Brain pericyte (primary cell): ENCODE data around the gene KIRREL3.
"Not testable (repeated sequence)": the region's sequence is repeated elsewhere in the genome, so short reads cannot be mapped to it uniquely, and the experiment has no call there.

Source experiments
- DNase-seq: peaks from one replicate; pipeline ENCODE4 v3.0.0-alpha.2; 2012; ENCODE audit warnings: low read depth, low spot score

Gene KIRREL3

DNA sequence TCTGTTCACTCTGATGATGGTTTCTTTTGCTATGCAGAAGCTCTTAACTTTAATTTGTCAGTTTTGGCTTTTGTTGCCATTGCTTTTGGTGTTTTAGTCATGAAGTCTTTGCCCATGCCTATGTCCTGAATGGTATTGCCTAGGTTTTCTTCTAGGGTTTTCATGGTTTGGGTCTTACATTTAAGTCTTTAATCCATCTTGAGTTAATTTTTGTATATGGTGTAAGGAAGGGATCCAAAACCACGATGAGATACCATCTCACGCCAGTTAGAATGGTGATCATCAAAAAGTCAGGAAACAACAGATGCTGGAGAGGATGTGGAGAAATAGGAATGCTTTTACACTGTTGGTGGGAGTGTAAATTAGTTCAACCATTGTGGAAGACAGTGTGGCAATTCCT is 48.0 kb downstream of the KIRREL3 start:
- not testable (repeated sequence) for DNase-seq

DNA sequence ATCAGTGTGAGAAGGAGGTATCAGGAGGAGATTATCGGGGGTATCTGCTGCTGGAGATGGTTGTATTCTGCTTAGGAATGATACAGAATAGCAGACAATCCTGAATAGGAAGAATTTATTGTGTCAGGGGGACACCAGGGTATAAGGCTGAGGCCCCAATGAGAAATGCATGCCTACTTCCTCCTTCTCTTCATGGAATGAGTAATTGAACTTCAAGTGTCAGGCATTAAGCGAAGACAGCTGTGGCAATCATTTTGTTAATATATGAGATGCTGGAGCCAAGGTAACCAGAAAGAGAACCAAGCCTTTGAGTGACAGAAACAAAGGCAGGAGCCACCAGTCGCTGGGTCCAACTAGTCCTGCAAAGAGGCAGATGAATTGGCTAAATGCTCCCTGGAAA is 49.1 kb downstream of the KIRREL3 start:
- DNase-seq = no peak

DNA sequence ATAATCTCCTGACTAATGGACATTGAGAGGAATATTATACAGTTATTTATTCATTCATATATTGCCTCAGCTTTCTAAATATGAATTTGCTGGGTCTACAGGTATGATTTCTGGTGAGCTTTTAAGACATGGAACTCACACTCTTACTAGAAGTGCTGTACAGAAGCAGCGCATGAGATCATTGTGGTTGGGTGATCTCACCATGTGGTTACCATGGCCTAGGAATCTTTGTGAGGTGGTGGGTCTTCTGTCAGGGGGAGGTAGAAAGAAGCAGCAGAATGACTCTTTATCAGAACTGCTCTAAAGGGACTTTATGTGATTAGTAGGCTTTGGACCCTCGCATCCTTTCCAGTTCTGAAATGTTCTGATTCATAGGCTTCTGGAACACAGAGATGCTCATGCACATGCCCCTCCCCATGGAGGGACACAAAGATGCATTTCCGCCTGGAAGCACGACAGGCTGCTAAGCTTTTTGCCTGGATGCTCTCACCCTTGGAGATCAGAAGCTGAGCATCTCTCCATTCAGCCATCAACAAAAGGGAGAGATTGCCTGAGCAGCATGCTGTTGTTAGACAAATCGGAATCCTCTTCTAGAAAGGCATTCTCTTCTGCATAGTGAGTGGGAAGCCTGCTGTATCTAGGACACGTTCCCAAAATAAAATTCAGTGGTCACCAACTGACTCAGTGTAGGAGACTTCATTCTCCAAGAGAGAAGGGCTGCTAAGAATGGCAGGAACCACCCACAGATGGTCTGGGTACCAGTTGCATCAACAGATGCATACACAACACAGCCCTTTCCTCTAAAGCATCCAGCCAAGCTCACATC is 51.3 kb downstream of the KIRREL3 start:
- no peak for DNase-seq

GRCh38 chr11:126948563-126948962 is 52.0 kb downstream of the KIRREL3 start:
- DNase-seq = no peak

DNA sequence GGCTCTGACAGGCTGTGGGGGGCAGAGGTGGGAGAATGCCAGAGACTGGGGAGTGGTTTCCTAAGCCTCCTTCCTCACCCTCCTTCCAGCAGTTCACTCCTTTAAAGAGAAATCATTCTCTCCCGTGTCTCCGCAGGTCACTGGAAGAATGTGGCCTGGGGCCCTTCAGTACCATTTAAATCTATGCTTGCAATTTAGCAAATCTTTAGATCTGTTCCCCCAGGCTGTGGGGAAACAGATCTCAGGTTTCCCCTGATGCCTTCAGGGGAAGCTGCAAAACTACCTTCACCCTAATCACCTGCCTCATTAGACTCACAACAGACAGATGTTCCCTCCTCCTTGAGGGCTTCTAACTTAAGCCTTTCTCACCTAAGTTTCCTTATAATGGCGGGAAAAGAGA is 55.3 kb downstream of the KIRREL3 start:
- no peak for DNase-seq

DNA sequence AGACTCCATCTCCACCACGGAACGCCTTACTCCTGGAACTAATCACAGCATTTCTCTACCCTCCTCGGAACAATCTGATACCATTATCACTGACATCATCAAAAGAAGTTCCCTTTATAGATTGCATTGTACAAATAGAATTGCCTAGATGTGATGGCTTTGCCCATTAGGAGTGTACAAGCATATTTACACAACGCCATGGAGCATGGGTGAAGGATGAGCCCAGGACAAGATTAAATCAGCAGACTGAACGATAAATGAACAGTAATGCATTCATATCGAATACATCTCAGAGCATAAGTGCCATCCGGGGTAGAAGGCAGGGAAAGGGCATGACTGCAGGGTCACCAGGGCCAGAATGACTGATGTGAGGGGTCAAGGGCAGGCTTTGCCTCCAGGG is 57.3 kb downstream of the KIRREL3 start:
- no peak for DNase-seq

GRCh38 chr11:126942146-126942545 is 58.4 kb downstream of the KIRREL3 start:
- DNase-seq = no peak

DNA sequence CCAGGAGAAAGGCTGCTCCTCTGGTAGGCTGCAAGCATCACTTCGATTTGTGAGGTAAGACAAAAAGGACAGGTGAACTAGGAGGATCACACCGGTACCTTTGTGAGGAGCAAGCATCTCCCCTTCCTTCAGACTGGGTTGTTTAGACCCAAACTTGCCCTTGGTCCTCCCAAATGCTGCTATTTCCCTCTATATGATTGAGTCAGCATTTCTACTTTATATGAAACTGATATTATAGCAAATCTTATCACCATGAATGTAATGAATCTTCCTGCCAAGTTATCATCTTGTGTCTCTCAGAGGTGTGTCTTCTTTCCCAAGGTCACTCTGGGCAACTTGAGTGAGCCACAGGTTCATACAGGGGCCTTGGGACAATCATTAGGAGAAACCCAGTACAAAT is 61.0 kb downstream of the KIRREL3 start:
- DNase-seq = no peak

- DNase-seq = no peak
Observed at GRCh38 chr11:126938718-126939117, 61.9 kb downstream of the KIRREL3 start.

DNA sequence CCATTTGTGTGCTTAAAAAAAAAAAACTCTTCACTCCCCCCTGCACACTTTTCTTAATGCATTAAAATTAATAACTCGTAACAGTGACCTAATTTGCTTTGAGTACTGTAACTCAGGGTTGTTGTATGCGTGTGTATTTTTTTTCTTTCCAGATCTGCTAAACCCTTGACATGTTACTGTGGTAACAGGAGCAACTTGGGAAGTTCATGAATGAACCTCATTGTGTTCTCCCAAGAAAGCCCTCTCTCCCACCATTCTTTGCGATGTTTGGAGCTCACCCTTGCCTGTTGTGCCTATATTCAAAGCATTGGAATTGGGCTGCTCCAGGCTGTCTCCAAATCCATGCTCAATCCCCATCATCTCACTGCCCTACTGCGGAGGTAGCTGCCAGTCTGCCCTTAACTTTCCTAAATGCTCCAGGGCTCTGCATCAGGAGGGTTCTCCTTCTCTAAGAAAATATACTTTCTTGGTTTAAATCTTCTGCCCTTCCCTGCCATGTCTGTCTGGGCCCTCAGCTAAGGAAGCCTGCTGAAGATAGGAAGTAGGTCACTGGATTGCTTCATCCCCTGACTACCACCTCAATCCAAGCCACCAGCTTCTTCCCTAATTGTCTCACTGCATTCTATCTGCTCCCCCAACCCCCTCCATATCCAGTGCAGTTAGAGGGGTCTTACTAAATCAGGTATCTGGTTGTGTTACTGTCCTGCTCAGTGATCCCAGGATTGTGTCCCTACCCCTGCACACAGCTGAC is 70.3 kb downstream of the KIRREL3 start:
- DNase-seq = no peak

- no peak for DNase-seq
Observed at GRCh38 chr11:126929179-126930061, 71.2 kb downstream of the KIRREL3 start.

- DNase-seq = no peak
Observed at GRCh38 chr11:126927623-126928022, 72.9 kb downstream of the KIRREL3 start.

GRCh38 chr11:126926376-126926791 is 74.2 kb downstream of the KIRREL3 start:
- no peak for DNase-seq

- no peak for DNase-seq
Observed at GRCh38 chr11:126925321-126926093, 75.1 kb downstream of the KIRREL3 start.

DNA sequence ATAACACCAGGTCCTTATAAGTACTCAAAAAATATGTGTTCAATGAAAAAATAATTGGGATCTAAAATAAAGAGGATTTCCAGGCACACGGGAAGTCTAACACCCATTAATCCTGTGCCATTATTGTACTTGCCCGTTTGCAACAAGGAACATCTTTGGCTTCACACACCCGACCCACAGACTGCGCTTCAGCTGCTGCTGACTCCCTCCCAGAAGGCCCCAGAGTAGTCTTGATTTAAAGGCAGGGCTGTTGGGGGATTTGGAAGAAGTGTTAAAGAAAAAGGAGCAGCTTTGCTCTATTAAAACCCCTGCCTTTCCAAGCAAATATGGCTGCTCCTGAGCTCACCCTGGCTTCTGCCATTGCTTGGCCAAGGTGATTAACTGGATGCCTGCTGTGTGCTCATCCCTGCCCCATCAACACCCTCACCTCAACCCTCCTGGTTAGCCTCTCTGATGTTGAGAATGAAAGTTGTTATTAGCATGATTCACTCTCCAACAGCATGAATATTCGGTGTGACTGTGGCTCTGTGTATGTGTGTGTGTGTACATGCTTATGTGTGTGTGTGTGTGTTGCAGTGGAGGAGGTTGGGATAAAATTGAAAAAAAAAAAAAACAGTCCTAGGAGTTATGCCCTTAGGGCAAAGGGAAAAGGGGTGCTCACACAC is 76.1 kb downstream of the KIRREL3 start:
- DNase-seq = no peak

- no peak for DNase-seq
Observed at GRCh38 chr11:126920833-126921232, 79.7 kb downstream of the KIRREL3 start.

DNA sequence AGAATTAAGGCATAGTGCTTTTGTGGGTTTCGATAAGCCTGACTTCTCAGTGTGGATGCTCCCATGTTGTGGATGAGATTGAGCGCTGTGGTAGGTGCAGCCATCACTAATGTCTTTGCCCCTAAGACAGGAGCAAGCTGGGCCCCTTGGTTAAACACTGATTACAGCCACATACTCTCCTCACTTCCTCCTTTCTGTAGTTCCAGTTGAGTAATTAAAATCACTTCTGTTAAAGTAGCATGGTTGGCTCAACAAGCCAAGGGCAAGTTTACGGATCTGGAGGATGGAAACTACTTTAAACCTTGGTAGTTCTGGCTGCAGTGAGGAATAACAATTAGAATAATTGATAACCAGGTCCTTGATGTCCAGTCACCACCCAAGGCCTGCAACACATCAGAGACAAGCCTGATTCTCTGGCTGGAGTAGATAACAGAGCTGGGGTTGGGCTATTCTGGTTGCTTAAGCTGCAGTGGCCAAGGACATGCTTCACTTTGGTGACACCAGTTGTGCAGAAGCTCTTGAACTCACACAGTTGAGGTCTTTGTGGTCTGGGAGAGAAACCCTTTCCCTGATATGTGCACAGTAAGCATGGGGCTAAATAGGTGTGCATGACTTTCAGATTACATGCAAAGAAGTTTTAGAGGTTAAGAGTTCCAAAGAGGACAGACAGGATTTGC is 81.3 kb downstream of the KIRREL3 start:
- no peak for DNase-seq

- no peak for DNase-seq
Observed at GRCh38 chr11:126918556-126918955, 82.0 kb downstream of the KIRREL3 start.

GRCh38 chr11:126917531-126918204 is 82.9 kb downstream of the KIRREL3 start:
- peak; percentile 32 for DNase-seq

- DNase-seq = no peak
Observed at GRCh38 chr11:126915430-126915829, 85.1 kb downstream of the KIRREL3 start.
